ENCODE results near the gene C4orf46.

The C4orf46 gene

DNA sequence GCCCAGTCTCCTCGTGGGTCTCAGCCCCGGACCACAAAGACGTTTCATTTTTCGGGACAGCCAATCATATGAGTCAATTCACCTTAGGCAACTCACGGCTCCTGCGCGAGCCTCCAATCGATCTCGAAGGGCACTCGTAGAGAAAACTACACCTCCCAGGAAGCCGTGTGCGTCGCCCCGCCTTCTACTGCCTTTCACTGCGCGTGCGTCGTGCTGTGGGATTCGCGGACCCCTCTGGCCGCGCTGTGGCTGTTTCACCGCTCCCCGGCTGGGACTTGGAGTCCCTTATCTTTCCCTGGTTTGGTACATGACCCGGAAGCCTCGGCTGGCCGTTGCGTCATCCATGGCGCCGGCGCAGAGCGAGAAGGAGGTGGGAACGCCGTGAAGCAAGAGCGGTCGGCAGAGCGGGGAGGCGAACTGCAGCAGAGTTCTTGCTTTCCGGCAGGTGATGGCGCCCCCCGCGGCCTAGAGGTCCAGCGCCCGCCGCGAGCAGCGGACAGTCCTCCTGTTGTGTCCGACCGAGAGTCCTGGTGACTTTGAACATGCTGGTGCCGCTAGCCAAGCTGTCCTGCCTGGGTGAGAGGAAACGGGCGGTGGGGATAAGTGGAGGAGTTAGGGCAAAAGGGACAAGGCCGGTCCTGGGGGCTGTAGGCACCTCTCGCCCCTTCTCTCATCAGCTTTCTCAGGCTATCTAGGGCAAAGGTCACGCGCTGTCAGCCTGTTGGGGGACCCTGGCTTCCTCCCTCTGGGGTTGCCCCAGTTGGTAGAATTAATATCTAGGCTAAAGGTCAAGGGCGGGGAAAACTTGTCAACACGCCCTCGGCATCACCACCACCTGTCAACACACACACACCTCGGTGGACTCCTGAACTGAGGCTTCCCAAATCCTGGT lies 474 bp upstream of the C4orf46 start, which contains the start of gene ETFDH (continued):
- TF ChIP-seq, protein P1, sequence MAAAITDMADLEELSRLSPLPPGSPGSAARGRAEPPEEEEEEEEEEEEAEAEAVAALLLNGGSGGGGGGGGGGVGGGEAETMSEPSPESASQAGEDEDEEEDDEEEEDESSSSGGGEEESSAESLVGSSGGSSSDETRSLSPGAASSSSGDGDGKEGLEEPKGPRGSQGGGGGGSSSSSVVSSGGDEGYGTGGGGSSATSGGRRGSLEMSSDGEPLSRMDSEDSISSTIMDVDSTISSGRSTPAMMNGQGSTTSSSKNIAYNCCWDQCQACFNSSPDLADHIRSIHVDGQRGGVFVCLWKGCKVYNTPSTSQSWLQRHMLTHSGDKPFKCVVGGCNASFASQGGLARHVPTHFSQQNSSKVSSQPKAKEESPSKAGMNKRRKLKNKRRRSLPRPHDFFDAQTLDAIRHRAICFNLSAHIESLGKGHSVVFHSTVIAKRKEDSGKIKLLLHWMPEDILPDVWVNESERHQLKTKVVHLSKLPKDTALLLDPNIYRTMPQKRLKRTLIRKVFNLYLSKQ (tag by site-specific recombination; IDR thresholded peaks at IDR 0.05; ENCODE audit: borderline replicate concordance), result no peak
- TF ChIP-seq ZXDB (tag by site-specific recombination; IDR thresholded peaks at IDR 0.05), result peak; percentile 80
- TF ChIP-seq KLF9 (tag by site-specific recombination; IDR thresholded peaks at IDR 0.05; ENCODE audit: low read depth), result peak; percentile 9; the same call in 1 of the 2 replicates
- peak; percentile 30; the same call in 1 of the 2 replicates for TF ChIP-seq SP7 (tag by site-specific recombination; IDR thresholded peaks at IDR 0.05)
- TF ChIP-seq, protein P2, sequence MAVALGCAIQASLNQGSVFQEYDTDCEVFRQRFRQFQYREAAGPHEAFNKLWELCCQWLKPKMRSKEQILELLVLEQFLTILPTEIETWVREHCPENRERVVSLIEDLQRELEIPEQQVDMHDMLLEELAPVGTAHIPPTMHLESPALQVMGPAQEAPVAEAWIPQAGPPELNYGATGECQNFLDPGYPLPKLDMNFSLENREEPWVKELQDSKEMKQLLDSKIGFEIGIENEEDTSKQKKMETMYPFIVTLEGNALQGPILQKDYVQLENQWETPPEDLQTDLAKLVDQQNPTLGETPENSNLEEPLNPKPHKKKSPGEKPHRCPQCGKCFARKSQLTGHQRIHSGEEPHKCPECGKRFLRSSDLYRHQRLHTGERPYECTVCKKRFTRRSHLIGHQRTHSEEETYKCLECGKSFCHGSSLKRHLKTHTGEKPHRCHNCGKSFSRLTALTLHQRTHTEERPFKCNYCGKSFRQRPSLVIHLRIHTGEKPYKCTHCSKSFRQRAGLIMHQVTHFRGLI (tag by site-specific recombination; IDR thresholded peaks at IDR 0.05), result no peak
- TF ChIP-seq GLIS2 (tag by site-specific recombination; IDR thresholded peaks at IDR 0.05), result peak; percentile 86
- peak; percentile 65; the same call in 1 of the 2 replicates for TF ChIP-seq TRIM28 (IDR thresholded peaks at IDR 0.05; ENCODE audit: borderline replicate concordance, low read length)
- peak; percentile 88 for TF ChIP-seq ZNF501 (tag by site-specific recombination; IDR thresholded peaks at IDR 0.05)
- TF ChIP-seq, protein P3, sequence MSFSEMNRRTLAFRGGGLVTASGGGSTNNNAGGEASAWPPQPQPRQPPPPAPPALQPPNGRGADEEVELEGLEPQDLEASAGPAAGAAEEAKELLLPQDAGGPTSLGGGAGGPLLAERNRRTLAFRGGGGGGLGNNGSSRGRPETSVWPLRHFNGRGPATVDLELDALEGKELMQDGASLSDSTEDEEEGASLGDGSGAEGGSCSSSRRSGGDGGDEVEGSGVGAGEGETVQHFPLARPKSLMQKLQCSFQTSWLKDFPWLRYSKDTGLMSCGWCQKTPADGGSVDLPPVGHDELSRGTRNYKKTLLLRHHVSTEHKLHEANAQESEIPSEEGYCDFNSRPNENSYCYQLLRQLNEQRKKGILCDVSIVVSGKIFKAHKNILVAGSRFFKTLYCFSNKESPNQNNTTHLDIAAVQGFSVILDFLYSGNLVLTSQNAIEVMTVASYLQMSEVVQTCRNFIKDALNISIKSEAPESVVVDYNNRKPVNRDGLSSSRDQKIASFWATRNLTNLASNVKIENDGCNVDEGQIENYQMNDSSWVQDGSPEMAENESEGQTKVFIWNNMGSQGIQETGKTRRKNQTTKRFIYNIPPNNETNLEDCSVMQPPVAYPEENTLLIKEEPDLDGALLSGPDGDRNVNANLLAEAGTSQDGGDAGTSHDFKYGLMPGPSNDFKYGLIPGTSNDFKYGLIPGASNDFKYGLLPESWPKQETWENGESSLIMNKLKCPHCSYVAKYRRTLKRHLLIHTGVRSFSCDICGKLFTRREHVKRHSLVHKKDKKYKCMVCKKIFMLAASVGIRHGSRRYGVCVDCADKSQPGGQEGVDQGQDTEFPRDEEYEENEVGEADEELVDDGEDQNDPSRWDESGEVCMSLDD (tag by site-specific recombination; IDR thresholded peaks at IDR 0.05), result 0 out of 2 replicates have a peak, but pooled peaks have one; percentile 40
- TF ChIP-seq, protein P4, sequence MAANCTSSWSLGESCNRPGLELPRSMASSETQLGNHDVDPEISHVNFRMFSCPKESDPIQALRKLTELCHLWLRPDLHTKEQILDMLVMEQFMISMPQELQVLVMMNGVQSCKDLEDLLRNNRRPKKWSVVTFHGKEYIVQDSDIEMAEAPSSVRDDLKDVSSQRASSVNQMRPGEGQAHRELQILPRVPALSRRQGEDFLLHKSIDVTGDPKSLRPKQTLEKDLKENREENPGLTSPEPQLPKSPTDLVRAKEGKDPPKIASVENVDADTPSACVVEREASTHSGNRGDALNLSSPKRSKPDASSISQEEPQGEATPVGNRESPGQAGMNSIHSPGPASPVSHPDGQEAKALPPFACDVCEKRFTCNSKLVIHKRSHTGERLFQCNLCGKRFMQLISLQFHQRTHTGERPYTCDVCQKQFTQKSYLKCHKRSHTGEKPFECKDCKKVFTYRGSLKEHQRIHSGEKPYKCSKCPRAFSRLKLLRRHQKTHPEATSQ (tag by site-specific recombination; IDR thresholded peaks at IDR 0.05), result 0 out of 2 replicates have a peak, but pooled peaks have one; percentile 73

DNA sequence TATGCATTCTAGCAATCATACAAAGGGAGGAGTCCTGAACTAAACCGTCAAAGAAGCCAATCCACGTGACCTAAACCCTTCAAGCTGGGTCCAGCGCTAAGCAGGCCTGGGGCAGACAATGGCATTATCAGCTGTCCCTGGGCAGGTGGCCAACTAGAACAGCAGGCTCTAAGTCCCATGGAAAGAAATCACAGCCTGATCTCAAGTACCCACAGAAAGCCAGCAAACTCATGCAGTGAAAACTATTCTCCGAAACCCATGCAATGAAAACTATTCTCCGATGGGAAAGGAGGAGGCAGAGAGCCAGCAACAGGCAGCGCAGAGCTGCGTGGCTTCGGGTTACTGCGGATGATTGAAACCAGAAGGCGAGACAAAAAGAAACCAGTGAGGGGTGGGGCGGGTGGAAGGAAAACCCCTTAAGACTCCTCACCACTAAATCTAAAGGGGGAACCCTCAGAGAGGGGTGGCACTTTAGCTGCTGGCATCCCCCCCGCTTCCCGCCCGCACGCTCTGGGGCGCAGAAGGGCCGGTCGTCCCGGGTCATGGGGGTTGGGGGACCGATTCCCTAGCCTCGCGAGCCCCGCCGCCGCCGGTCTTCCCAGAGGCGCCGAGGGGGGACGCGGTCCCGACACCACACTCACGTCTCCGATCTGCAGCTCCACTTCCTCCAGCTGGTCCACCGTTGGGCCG lies 567 bp downstream of the C4orf46 start:
- 0 out of 2 replicates have a peak, but pooled peaks cover 4% of the 10 kb centered on the region for H3K4me1 ChIP-seq (ENCODE audit: control insufficient read depth, insufficient read depth, low read length)
- CTCF ChIA-PET, result no interaction called here
- H3K27ac ChIP-seq (ENCODE audit: extremely low read depth, low read depth, low read length), result peak overlapping the region; percentile 75
- H3K36me3 ChIP-seq (ENCODE audit: control insufficient read depth in 2 of 2, insufficient read depth in 1 of 2, low read length in 2 of 2), result peaks cover 0 to 4% of the 10 kb centered on the region in 2 experiments; a peak in 1 of 3 replicates
- POLR2A ChIA-PET, result interaction anchor here (1.2 to 1.3 kb wide), 3 partner anchors 10 to 98 kb away, joined by 3 to 4 read pairs (median 3); no protein-coding TSS in a partner anchor
- peak overlapping the region; percentile 88 for H3K4me3 ChIP-seq (ENCODE audit: low read depth, low read length)
- no peaks in the 10 kb centered on the region for H3K9me3 ChIP-seq (ENCODE audit: control insufficient read depth, insufficient read depth, low read depth, low read length)
- TF ChIP-seq ZNF114 (tag by site-specific recombination; IDR thresholded peaks at IDR 0.05) (no peak), SCRT2 (tag by site-specific recombination; IDR thresholded peaks at IDR 0.05) (peak; percentile 97), MZF1 (tag by site-specific recombination; IDR thresholded peaks at IDR 0.05; ENCODE audit: borderline replicate concordance) (no peak; the same call in none of the 2 replicates), KLF8 (tag by site-specific recombination; IDR thresholded peaks at IDR 0.05) (no peak)
- TF ChIP-seq, protein P5, sequence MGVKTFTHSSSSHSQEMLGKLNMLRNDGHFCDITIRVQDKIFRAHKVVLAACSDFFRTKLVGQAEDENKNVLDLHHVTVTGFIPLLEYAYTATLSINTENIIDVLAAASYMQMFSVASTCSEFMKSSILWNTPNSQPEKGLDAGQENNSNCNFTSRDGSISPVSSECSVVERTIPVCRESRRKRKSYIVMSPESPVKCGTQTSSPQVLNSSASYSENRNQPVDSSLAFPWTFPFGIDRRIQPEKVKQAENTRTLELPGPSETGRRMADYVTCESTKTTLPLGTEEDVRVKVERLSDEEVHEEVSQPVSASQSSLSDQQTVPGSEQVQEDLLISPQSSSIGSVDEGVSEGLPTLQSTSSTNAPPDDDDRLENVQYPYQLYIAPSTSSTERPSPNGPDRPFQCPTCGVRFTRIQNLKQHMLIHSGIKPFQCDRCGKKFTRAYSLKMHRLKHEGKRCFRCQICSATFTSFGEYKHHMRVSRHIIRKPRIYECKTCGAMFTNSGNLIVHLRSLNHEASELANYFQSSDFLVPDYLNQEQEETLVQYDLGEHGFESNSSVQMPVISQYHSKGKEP (tag by site-specific recombination; IDR thresholded peaks at IDR 0.05), result 0 out of 2 replicates have a peak, but pooled peaks have one; percentile 31
- TF ChIP-seq, protein P6, sequence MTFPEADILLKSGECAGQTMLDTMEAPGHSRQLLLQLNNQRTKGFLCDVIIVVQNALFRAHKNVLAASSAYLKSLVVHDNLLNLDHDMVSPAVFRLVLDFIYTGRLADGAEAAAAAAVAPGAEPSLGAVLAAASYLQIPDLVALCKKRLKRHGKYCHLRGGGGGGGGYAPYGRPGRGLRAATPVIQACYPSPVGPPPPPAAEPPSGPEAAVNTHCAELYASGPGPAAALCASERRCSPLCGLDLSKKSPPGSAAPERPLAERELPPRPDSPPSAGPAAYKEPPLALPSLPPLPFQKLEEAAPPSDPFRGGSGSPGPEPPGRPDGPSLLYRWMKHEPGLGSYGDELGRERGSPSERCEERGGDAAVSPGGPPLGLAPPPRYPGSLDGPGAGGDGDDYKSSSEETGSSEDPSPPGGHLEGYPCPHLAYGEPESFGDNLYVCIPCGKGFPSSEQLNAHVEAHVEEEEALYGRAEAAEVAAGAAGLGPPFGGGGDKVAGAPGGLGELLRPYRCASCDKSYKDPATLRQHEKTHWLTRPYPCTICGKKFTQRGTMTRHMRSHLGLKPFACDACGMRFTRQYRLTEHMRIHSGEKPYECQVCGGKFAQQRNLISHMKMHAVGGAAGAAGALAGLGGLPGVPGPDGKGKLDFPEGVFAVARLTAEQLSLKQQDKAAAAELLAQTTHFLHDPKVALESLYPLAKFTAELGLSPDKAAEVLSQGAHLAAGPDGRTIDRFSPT (tag by site-specific recombination; IDR thresholded peaks at IDR 0.05), result peak; percentile 55; the same call in 1 of the 2 replicates
- TF ChIP-seq, protein P7, sequence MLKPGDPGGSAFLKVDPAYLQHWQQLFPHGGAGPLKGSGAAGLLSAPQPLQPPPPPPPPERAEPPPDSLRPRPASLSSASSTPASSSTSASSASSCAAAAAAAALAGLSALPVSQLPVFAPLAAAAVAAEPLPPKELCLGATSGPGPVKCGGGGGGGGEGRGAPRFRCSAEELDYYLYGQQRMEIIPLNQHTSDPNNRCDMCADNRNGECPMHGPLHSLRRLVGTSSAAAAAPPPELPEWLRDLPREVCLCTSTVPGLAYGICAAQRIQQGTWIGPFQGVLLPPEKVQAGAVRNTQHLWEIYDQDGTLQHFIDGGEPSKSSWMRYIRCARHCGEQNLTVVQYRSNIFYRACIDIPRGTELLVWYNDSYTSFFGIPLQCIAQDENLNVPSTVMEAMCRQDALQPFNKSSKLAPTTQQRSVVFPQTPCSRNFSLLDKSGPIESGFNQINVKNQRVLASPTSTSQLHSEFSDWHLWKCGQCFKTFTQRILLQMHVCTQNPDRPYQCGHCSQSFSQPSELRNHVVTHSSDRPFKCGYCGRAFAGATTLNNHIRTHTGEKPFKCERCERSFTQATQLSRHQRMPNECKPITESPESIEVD (tag by site-specific recombination; IDR thresholded peaks at IDR 0.05), result peak; percentile 14; the same call in 1 of the 2 replicates

Data from HEK293 (cell line).